GM21360 (cell line): Measurements from ENCODE around the gene HOXB7.

Source experiments
- ATAC-seq: cut with Tn5 transposase; IDR thresholded peaks from one replicate; pipeline ENCODE4 v1.9.1; 2021; ENCODE audit warnings: mild to moderate bottlenecking, moderate library complexity; ENCODE audit not compliant: unreplicated experiment

HOXB7 gene

GRCh38 chr17:48624544-48625494 is 14.0 kb upstream of the HOXB7 start:
- no peak for ATAC-seq

GRCh38 chr17:48624118-48624517 is 13.3 kb upstream of the HOXB7 start:
- no peak for ATAC-seq

GRCh38 chr17:48623583-48623982 is 12.8 kb upstream of the HOXB7 start:
- ATAC-seq: no peak

GRCh38 chr17:48622857-48623256 is 12.0 kb upstream of the HOXB7 start:
- no peak for ATAC-seq

- ATAC-seq: no peak
These were observed 10.9 kb upstream of the HOXB7 start for GRCh38 chr17:48621410-48622392.

GRCh38 chr17:48620461-48621139 is 9.8 kb upstream of the HOXB7 start:
- ATAC-seq: no peak

GRCh38 chr17:48619826-48620449 is 9.1 kb upstream of the HOXB7 start:
- no peak for ATAC-seq

- no peak for ATAC-seq
These were observed 7.6 kb upstream of the HOXB7 start for GRCh38 chr17:48618256-48618896.

- ATAC-seq: no peak
These were observed 6.8 kb upstream of the HOXB7 start for GRCh38 chr17:48617471-48618255.

- ATAC-seq: no peak
These were observed 6.1 kb upstream of the HOXB7 start for GRCh38 chr17:48616717-48617470.

GRCh38 chr17:48615963-48616716 is 5.3 kb upstream of the HOXB7 start:
- ATAC-seq: no peak

GRCh38 chr17:48615047-48615962 is 4.5 kb upstream of the HOXB7 start, which contains the start of gene HOXB8:
Gene HOXB8 (minus strand): TSS chr17:48615292. CDS start chr17:48614704, 588 bp downstream.
- ATAC-seq: no peak

GRCh38 chr17:48613862-48614694 is 3.3 kb upstream of the HOXB7 start:
- no peak for ATAC-seq

GRCh38 chr17:48612854-48613691 is 2.3 kb upstream of the HOXB7 start:
- no peak for ATAC-seq

GRCh38 chr17:48612456-48612853 is 1.6 kb upstream of the HOXB7 start:
- no peak for ATAC-seq
